ENCODE measurements around the gene RTRAF. TPM values are rescaled to one million over a fixed set of nuclear protein-coding genes. Genes with fewer than 3 reads are reported as not detected.

Gene RTRAF
- total and polyA plus RNA-seq, 2 of the 8 experiments (the other 6 are each of a cell fraction or from before 2014, with no cell fraction given), result 149 to 359 TPM

DNA sequence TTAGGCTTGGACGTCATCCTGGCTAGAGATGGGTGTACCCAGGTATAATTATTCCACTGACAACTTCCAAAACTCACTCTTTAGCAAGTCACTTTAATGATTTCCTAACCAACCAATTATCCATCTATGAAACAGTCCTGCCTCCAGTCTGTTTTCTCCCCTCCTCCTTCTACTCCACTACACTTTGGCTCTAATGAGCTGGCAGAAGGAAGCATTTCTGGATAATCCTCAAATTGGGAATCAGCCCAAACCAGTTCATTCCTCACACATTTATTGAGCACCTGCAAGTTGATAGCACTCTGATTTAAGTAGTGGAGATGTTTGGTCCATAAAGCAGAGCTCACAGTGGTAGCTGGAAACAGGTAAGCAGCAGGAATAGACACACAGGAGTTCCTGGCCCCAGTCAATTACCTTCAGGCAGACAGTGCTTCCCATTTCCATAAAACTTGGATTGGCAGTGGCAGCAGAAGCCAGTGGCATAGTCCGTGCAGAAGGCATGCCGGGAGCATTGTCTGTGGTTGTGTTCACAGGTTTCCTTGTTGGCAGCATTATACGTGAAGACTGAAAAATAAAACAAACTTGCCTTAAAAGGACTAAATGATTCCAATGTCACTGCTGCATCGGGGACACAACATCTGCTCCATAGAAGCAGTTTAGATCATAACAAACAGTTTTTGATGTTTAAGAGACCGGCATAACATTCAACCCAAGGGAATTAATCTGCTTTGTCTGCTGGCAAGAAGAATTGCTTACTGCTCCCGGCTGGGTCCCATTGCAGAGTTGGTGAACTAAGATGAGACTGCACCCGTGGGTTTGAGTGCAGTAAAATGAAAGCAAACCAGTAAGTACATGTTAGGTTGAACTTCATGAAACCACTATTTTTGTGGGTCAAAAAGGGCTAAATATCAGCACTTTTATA is 53.3 kb downstream of the RTRAF start (continued):
- TF ChIP-seq CHD7 (IDR thresholded peaks at IDR 0.05; ENCODE audit: insufficient replicate concordance, low read length) (no peak), RBBP5 (IDR thresholded peaks at IDR 0.05; ENCODE audit: borderline replicate concordance, low read depth, low read length) (no peak)

Measured in H1 (cell line).